Lower lobe of right lung (tissue), 2 donors: ENCODE data around the gene HSF4. TPM values are rescaled to one million over a fixed set of nuclear protein-coding genes. Genes with fewer than 3 reads are reported as not detected.

Experiments
- ATAC-seq, 2 donors: fragments of 200-7000 bp; cut with Tn5 transposase; one replicate each; pipeline ENCODE4 v1.9.1; 2020 to 2022; ENCODE audit warnings: mild to moderate bottlenecking in 2 of 2, moderate library complexity in 2 of 2
- DNase-seq: peaks from one replicate; pipeline ENCODE4 v3.0.0-alpha.2; 2020
- H3K27ac ChIP-seq: fragments of 200-600 bp; one replicate; pipeline ENCODE4 v1.8.0; 2022
- H3K27me3 ChIP-seq: fragments of 200-600 bp; one replicate; pipeline ENCODE4 v1.8.0; 2022; ENCODE audit warnings: low read depth
- H3K36me3 ChIP-seq: fragments of 200-600 bp; one replicate; pipeline ENCODE4 v1.8.0; 2022; ENCODE audit warnings: mild to moderate bottlenecking
- H3K4me1 ChIP-seq: fragments of 200-600 bp; one replicate; pipeline ENCODE4 v1.8.0; 2022
- H3K4me3 ChIP-seq: fragments of 200-600 bp; one replicate; pipeline ENCODE4 v1.8.0; 2022; ENCODE audit warnings: mild to moderate bottlenecking
- H3K9me3 ChIP-seq: fragments of 200-600 bp; one replicate; pipeline ENCODE4 v1.8.0; 2022
- CTCF ChIP-seq: fragments of 200-600 bp; IDR thresholded peaks from one replicate; pipeline ENCODE4 v1.8.0; 2022; ENCODE audit warnings: antibody characterized with exemption, mild to moderate bottlenecking
- intact Hi-C: fragments of 100-400 bp; cut with DNase I; formaldehyde crosslinking; loops from one replicate; pipeline ENCODE4 v1.11.0; 2022
- total RNA-seq: library from RNA; stranded (reverse); fragmentation: NEBNext Ultra II Directional; extraction: Animal tissue kit (Norgen Biotek cat#: 25700); gene quantifications from one replicate; pipeline ENCODE4 v1.2.1, GENCODE V29; 2021
- donor health status: DM: no; HTN: yes; CAD: no; lungs with severe emphysema.

HSF4 gene
- total RNA-seq, 1 donor from 2014 or later: 76.3 TPM

- no peaks in the 10 kb centered on the region for H3K27me3 ChIP-seq
- peak within 1 kb of the TSS; percentile 46 for H3K4me3 ChIP-seq
- intact Hi-C loops: no loop called here
- H3K9me3 ChIP-seq: no peaks in the 10 kb centered on the region
- H3K27ac ChIP-seq: peak within 1 kb of the TSS; percentile 53
- peaks cover 19% of the 10 kb centered on the region for H3K36me3 ChIP-seq
- no peak for DNase-seq
- peaks cover 45% of the 10 kb centered on the region for H3K4me1 ChIP-seq
- ATAC-seq: no peak
- TF ChIP-seq CTCF: no peak
Measured at GRCh38 chr16:67190041-67190440, 25.5 kb downstream of the HSF4 start, which contains the start of gene EXOC3L1. Gene EXOC3L1 (minus strand): TSS chr16:67190136. CDS start chr16:67189676, 460 bp downstream.

GRCh38 chr16:67190448-67191399, 26.2 kb downstream of the HSF4 start:
- TF ChIP-seq CTCF: no peak
- peaks cover 26% of the 10 kb centered on the region for H3K36me3 ChIP-seq
- intact Hi-C loops: no loop called here
- H3K27ac ChIP-seq: peak overlapping the region; percentile 31
- no peak for ATAC-seq
- DNase-seq: no peak
- no peaks in the 10 kb centered on the region for H3K27me3 ChIP-seq
- no peaks in the 10 kb centered on the region for H3K9me3 ChIP-seq
- peaks cover 38% of the 10 kb centered on the region for H3K4me1 ChIP-seq
- peak overlapping the region; percentile 46 for H3K4me3 ChIP-seq

GRCh38 chr16:67191411-67191994, 27.0 kb downstream of the HSF4 start:
- H3K4me1 ChIP-seq: peaks cover 34% of the 10 kb centered on the region
- peak overlapping the region; percentile 86 for H3K27ac ChIP-seq
- ATAC-seq (no peak), DNase-seq (no peak)
- H3K9me3 ChIP-seq: no peaks in the 10 kb centered on the region
- peak overlapping the region; percentile 100 for H3K4me3 ChIP-seq
- H3K27me3 ChIP-seq: no peaks in the 10 kb centered on the region
- intact Hi-C loops: no loop called here
- peaks cover 34% of the 10 kb centered on the region for H3K36me3 ChIP-seq
- TF ChIP-seq CTCF: no peak

- peak; percentile 96 to 97 for ATAC-seq
- intact Hi-C loops: no loop called here
- peak within 1 kb of the TSS; percentile 100 for H3K4me3 ChIP-seq
- H3K27ac ChIP-seq: peak within 1 kb of the TSS; percentile 86
- peak; percentile 96 for DNase-seq
- peaks cover 40% of the 10 kb centered on the region for H3K36me3 ChIP-seq
- TF ChIP-seq CTCF: peak; percentile 16
- H3K4me1 ChIP-seq: peaks cover 34% of the 10 kb centered on the region
- H3K9me3 ChIP-seq: no peaks in the 10 kb centered on the region
- H3K27me3 ChIP-seq: no peaks in the 10 kb centered on the region
Measured at GRCh38 chr16:67191995-67192681, 27.6 kb downstream of the HSF4 start, which contains the start of gene E2F4. Gene E2F4 (plus strand): TSS chr16:67192155. CDS start chr16:67192228, 73 bp downstream.

GRCh38 chr16:67192781-67193361, 28.3 kb downstream of the HSF4 start:
- Histone ChIP-seq H3K4me1 (peaks cover 34% of the 10 kb centered on the region), H3K9me3 (no peaks in the 10 kb centered on the region), H3K27me3 (no peaks in the 10 kb centered on the region), H3K36me3 (peaks cover 48% of the 10 kb centered on the region), H3K27ac (peak overlapping the region; percentile 86), H3K4me3 (peak overlapping the region; percentile 100)
- ATAC-seq (no peak), DNase-seq (no peak)
- TF ChIP-seq CTCF: no peak
- intact Hi-C loops: no loop called here
